ENCODE measurements around the gene MED12L. TPM values are rescaled to one million over a fixed set of nuclear protein-coding genes. Genes with fewer than 3 reads are reported as not detected.

Gene MED12L
- total and polyA plus RNA-seq, 8 donors: 0.08 to 0.88 (median 0.45) TPM

DNA sequence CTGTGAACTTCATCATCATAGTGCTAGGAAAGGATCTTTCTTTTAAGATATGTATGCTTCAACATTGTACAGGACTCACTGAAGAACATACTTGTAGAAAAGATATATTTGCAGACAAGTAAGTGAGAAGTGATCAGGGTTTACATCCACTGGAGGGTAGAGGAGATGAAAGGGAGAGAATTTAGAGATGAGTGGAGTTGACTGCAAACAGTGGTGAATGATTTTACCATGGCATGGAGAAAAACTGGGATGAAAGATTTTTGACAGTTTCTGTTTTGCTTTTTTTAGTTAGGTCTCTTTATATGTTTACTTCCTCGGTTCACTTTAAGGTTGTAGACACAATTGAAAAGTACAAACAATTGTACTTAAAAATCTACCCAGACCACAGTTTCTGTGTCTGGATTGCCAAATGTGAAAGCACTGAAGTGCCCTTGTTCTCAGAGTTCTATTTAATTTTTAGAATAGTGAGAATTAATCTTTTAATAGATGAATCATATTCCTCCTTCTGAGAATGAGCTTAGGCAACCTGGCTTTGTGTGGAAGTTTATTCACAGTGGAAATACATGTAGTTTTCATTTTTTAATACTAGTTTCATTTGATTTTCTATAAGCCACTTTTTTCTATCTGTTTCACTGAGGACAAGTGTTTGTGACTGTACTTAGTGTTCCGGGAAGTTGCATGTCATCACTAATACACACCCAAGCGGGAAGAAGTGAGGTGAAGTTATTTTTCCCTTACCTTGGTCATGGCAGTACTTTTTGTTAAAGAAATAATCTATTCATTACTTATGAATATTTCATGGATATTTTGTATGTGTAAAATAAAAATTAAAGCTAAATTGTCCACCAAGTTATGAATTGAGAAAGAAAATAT is 119.3 kb downstream of the MED12L start:
- H3K27me3 ChIP-seq: no peaks in the 10 kb centered on the region
- TF ChIP-seq, protein P1, sequence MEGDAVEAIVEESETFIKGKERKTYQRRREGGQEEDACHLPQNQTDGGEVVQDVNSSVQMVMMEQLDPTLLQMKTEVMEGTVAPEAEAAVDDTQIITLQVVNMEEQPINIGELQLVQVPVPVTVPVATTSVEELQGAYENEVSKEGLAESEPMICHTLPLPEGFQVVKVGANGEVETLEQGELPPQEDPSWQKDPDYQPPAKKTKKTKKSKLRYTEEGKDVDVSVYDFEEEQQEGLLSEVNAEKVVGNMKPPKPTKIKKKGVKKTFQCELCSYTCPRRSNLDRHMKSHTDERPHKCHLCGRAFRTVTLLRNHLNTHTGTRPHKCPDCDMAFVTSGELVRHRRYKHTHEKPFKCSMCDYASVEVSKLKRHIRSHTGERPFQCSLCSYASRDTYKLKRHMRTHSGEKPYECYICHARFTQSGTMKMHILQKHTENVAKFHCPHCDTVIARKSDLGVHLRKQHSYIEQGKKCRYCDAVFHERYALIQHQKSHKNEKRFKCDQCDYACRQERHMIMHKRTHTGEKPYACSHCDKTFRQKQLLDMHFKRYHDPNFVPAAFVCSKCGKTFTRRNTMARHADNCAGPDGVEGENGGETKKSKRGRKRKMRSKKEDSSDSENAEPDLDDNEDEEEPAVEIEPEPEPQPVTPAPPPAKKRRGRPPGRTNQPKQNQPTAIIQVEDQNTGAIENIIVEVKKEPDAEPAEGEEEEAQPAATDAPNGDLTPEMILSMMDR (IDR thresholded peaks at IDR 0.05): no peak
- ATAC-seq: no peak

DNA sequence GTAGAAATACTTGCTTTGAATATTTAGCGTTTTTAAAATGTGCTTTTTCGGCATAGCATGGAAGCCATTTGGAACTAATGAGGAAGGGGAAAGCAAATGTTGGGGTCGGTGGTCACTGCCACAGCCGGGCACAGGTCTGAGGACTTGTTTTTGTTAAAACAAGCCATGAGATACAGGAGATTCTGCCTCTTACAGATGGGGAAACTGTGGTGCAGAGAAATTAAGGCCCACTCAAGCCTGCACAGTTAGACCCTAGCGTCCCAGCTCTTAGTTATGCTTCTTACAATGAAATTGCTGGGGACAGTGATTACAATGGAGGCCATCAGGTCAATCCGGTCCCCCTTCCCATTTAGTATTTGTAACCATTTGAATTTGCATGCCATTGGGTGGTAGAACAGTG is 120.0 kb downstream of the MED12L start:
- WGBS, 2 donors: 82 to 94% methylated on average over 6 of the region's 6 CpGs
- TF ChIP-seq, protein P1 (IDR thresholded peaks at IDR 0.05): no peak
- Histone ChIP-seq H3K4me3 (no peak overlapping the region), H3K27ac (no peak overlapping the region), H3K27me3 (no peaks in the 10 kb centered on the region), H3K36me3 (no peaks in the 10 kb centered on the region), H3K9me3 (no peaks in the 10 kb centered on the region), H3K4me1 (peaks cover 0 to under 1% (median 0%) of the 10 kb centered on the region in 3 donors)
- intact Hi-C loops (cut with DNase I): no loop called here
- no peak for FAIRE-seq
- no peak for ATAC-seq
- DNase-seq: no peak

More for the DNA sequence above, 119.3 kb downstream of the MED12L start:
- Histone ChIP-seq H3K4me1 (no peaks in the 10 kb centered on the region), H3K36me3 (no peaks in the 10 kb centered on the region), H3K9me3 (no peaks in the 10 kb centered on the region), H3K4me3 (no peak overlapping the region), H3K27ac (no peak overlapping the region)
- intact Hi-C loops (cut with DNase I): no loop called here
- 83 to 88% methylated on average over 3 of the region's 3 CpGs for WGBS, 2 donors
- FAIRE-seq: no peak
- DNase-seq: no peak

- TF ChIP-seq, protein P1 (IDR thresholded peaks at IDR 0.05): no peak
- intact Hi-C loops (cut with DNase I): no loop called here
- DNase-seq (no peak), ATAC-seq (no peak), FAIRE-seq (no peak)
- Histone ChIP-seq H3K27me3 (no peaks in the 10 kb centered on the region), H3K9me3 (no peaks in the 10 kb centered on the region), H3K36me3 (no peaks in the 10 kb centered on the region), H3K4me1 (peaks cover 0 to 3% (median 0%) of the 10 kb centered on the region in 3 donors), H3K27ac (no peak overlapping the region), H3K4me3 (no peak overlapping the region)
- WGBS, 2 donors: 72 to 74% methylated on average over 3 of the region's 3 CpGs
These were observed 120.7 kb downstream of the MED12L start for GRCh38 chr3:151206201-151206600.

GRCh38 chr3:151209654-151210053 is 124.2 kb downstream of the MED12L start:
- intact Hi-C loops (cut with DNase I): no loop called here
- Histone ChIP-seq H3K9me3 (no peaks in the 10 kb centered on the region), H3K4me3 (no peak overlapping the region), H3K4me1 (peaks cover 0 to 3% (median 0%) of the 10 kb centered on the region in 3 donors), H3K27me3 (no peaks in the 10 kb centered on the region), H3K27ac (no peak overlapping the region), H3K36me3 (no peaks in the 10 kb centered on the region)
- FAIRE-seq: no peak
- no peak for DNase-seq
- TF ChIP-seq, protein P1 (IDR thresholded peaks at IDR 0.05): no peak
- ATAC-seq: no peak
- 86 to 96% methylated on average over 3 of the region's 3 CpGs for WGBS, 2 donors
